HG03103 (cell line): Measurements from ENCODE around the gene TEAD4.
A peak's percentile ranks its signal among the peaks of the same experiment; 100 is the strongest.

Source experiments
- ATAC-seq: cut with Tn5 transposase; IDR thresholded peaks from one replicate; pipeline ENCODE4 v1.9.1; 2021; ENCODE audit warnings: low read depth; ENCODE audit not compliant: unreplicated experiment

TEAD4 gene

DNA sequence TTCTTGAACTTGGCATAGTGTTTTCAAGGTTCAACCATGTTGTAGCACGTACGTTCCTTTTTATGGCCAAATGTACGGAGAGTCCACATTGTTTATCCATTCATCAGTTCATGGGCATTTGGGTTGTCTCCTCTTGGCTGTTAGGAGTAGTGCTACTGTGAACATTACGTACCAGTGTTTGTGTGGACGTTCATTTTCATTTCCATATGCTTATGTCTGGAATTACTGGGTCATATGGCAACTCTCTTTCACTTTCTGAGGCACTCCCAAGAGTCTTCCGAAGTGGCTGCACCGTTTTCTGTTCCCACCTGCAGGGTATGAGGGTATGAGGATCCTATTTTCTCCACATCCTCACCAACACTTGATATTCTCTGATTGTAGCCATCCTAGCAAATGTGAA lies 68.9 kb downstream of the TEAD4 start:
- ATAC-seq = no peak

- no peak for ATAC-seq
Measured at GRCh38 chr12:3030821-3031429, 71.7 kb downstream of the TEAD4 start.

DNA sequence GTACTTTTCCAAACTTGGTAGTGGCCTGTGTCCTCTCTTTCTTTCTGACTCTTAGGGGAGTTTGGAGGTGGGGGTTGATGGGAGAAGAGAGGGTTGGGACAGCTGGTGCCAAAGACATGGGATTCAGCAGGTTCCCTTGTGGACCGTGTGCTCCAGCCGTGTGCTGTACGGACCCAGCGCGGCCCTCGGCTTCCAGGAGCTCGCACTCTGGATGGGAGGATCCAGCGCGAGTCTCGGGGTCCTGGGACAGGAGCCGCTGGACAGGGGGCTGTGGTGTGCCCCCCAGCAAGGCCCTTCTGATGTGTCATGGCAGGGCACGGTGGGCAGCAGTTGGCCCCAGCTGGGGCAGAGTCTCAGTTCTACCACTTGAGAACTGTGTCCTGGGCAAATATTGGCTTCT lies 73.0 kb downstream of the TEAD4 start:
- ATAC-seq = no peak

DNA sequence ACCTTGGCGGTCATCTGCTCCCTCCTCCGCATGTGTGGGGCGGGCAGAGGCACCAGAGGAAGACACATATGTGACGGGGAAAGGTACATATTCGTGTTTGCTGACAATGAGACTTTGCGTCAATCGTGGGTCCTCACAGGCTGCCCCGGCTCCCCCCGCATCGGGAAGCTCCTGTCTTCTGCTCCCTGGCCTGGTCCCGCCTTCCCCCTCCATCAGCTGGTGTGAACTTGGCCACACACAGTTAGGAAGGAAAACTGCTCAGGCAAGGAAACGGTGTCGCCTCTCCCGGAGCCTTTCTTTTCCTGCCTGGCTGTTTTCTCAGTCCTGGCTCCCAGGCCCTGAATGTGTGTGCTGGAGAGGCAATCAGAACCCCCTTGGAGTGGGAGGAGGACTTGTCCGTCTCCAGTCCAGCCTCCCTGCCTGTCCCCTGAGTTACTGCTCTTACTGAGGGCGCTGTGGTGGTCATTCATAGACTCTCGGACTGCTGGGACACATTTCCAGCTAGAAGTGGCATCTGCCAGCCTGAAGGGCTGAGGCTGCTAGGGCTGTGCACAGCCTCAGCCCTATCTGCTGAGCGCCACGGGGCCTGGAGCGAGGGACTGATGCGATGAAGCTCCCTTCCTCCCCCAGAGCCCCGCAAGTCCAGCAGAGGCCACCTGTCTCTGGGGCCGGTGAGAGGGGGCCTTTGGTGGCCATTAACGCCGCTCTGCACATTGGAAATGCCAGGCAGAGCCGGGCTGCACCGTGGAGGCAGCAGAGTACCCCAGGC lies 73.8 kb downstream of the TEAD4 start:
- ATAC-seq = no peak

- ATAC-seq = no peak
Measured at GRCh38 chr12:3033539-3033867, 74.3 kb downstream of the TEAD4 start.

DNA sequence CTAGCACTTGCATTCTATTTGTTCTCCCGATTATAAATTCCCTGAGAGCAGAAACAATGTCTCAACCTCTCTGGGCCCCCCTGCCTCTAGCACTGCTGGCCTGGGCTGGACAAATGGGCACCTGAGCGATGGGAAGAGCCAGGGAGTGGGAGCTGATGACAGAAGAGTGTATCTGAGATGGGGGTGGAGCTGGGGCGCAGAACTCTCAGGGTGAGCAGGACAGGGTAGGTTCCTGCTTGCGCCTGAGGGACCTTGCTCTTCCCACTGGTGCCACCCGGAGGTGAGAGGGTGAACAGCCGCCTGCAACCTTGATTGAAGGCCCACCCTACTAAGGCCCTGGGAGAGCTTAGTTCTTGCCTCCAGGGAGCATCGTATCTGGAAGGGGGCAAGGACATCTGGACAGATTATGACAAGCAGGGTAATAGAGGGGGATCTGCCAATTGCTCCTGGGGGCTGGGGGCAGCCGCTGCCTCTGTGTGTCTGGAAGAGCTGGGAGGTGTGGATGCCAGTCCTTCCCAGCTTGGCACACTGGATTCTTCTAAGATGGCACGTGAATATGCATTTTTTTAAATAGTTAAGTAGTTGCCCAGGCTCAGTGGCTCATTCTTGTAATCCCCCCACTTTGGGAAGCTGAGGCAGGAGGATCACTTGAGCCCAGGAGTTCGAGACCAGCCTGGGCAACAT lies 75.0 kb downstream of the TEAD4 start:
- ATAC-seq = no peak

- ATAC-seq = no peak
Measured at GRCh38 chr12:3035171-3035570, 76.0 kb downstream of the TEAD4 start.

DNA sequence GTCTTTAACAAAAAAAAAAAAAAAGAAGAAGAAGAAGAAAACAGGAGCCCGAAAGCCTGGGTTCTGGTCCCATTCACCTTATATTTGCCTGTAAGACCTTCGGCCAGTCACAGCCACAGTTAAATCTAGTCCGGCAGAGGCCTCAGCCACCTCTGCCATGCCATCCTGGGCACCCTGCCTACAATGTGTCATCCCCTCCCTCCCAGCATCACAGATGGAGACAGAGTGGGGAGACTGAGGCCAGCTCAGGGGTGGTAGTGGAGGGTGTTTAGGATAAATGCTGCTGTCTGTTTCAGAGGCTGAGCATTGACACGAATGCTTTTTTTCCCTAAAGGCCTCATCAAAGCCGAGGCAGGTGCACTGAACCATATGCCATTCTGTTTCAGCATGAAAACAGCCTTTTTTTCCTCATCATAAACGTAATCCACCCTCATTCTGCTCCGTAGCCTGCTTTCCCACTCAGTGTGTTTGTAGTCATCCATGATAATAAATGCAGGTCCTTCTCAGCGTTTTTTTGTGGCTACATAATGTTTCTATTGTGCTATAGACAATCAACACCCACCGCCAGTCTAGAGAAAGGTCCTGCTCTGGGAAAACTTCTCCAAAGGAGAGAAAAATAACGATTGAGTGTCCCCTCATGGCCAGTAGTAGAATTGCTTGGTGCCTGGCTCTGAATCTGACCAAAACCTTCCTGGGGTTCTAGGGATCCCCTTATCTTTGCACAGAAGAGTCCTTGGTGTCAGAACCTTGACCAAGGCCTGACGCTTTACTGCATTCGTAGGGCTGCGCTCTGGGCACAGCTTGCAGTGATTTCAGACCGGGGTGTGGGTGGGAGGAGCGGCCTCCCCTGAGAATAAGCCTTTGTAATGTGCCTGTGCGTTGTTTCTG lies 76.9 kb downstream of the TEAD4 start:
- ATAC-seq = no peak

- no peak for ATAC-seq
Measured at GRCh38 chr12:3036901-3037600, 77.9 kb downstream of the TEAD4 start.

DNA sequence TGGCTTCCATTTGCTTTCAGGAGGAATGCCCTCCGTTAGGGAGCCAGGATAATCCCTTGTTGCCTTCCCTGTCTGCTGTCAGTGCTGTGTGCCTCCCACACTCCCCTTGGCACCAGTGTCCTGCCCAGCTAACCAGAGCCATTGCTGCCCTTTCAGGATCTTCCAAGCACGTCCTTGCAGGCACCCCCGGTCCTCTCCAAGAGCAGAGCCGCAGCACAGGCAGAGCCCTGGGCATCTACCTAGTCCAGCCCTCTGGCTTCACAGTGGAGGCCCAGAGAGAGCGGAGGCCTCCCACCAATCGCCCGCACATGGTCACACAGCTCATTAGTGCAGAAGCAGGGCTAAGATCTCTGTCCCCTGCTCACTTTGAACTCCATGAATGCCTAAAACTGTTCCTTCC lies 79.0 kb downstream of the TEAD4 start:
- no peak for ATAC-seq

GRCh38 chr12:3038926-3039510 lies 79.8 kb downstream of the TEAD4 start:
- no peak for ATAC-seq

DNA sequence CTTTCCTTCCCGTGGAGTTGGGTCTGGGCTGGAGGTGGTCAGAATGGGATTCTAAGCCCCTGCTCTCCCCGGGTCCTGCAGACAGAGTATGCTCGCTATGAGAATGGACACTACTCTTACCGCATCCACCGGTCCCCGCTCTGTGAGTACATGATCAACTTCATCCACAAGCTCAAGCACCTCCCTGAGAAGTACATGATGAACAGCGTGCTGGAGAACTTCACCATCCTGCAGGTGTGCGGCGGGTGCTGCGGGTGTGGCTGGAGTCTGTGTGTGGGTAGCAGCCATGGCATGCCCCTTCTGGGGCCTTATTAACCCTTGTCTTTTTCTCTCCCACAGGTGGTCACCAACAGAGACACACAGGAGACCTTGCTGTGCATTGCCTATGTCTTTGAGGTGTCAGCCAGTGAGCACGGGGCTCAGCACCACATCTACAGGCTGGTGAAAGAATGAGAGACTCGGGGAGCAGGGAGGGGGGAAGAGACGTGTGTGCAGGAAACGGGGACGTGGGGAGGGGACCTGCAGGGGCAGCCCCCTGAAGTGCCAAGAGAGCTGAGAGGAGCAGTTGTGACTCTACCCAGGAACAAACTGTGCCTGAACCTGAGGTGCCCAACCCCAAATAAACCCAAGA lies 80.9 kb downstream of the TEAD4 start:
- no peak for ATAC-seq

- ATAC-seq = no peak
Measured at GRCh38 chr12:3040663-3041544, 81.7 kb downstream of the TEAD4 start.

GRCh38 chr12:3041558-3042164 lies 82.5 kb downstream of the TEAD4 start:
- ATAC-seq = peak; percentile 84

GRCh38 chr12:3042394-3042793 lies 83.2 kb downstream of the TEAD4 start:
- no peak for ATAC-seq

GRCh38 chr12:3042826-3043225 lies 83.6 kb downstream of the TEAD4 start:
- ATAC-seq = no peak

- ATAC-seq = no peak
Measured at GRCh38 chr12:3043406-3043805, 84.2 kb downstream of the TEAD4 start.

DNA sequence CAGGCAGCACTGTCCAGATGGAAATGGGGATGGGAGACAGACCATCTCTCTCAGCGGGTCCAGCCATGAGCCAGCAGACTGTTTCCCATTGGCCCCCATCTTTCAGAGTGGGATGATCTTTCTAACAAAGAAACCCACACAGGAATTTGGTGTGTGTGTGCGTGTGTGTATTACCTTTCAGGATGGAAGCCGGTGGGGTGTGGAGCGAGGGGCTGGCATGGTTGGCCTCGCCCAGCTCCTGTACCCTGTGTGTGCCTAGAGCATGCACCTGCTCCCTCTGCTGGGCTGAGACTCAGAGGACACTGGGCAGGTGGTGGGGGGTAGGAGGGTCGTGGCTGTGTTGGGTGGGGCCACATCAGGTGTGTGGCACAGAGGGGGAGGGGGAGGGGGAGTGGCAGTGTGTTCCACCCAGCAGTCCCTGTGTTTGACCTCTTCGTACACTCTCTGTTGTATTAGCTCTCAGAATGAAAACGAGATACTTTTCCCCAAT lies 85.0 kb downstream of the TEAD4 start:
- ATAC-seq = no peak
